GM21423 (cell line): ENCODE results near the gene COL25A1.
"Not testable (repeated sequence)": the region's sequence is repeated elsewhere in the genome, so short reads cannot be mapped to it uniquely, and the experiment has no call there.

Experiments
- ATAC-seq: cut with Tn5 transposase; IDR thresholded peaks from one replicate; pipeline ENCODE4 v1.9.1; 2021; ENCODE audit warnings: mild to moderate bottlenecking, moderate library complexity; ENCODE audit not compliant: unreplicated experiment

COL25A1 gene

DNA sequence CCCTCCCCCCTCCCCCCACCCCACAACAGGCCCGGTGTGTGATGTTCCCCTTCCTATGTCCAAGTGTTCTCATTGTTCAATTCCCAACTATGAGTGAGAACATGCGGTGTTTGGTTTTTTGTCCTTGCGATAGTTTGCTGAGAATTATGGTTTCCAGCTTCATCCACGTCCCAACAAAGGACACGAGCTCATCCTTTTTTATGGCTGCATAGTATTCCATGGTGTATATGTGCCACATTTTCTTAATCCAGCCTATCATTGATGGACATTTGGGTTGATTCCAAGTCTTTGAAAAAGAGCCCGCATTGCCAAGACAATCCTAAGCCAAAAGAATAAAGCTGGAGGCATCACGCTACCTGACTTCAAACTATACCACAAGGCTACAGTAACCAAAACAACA is 231.8 kb downstream of the COL25A1 start:
- ATAC-seq, result not testable (repeated sequence)

GRCh38 chr4:109067508-109068235 is 234.8 kb downstream of the COL25A1 start:
- no peak for ATAC-seq

GRCh38 chr4:109065006-109065405 is 237.5 kb downstream of the COL25A1 start:
- no peak for ATAC-seq

GRCh38 chr4:109053257-109053656 is 249.2 kb downstream of the COL25A1 start:
- ATAC-seq, result no peak

GRCh38 chr4:109052821-109053220 is 249.6 kb downstream of the COL25A1 start:
- ATAC-seq, result no peak

DNA sequence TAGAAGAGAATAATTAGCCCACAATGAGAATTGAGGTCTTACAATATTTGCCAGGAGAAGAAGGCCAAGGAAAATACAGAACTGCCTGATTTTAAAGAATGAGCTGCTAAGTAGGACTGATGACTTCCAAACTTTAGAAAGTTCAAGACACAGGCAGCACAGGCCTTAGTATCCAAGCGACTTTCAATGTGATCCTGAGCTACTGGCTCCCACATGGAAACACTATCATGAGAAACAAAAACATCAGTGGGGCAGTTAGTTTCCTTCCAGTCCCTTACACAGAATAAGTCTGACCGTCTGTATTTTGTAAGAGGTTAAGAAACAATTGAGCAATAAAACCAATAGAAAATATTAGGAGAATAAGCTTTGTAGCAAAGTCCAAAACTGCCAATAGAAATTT is 251.4 kb downstream of the COL25A1 start:
- ATAC-seq, result no peak

GRCh38 chr4:109049926-109050325 is 252.5 kb downstream of the COL25A1 start:
- no peak for ATAC-seq

DNA sequence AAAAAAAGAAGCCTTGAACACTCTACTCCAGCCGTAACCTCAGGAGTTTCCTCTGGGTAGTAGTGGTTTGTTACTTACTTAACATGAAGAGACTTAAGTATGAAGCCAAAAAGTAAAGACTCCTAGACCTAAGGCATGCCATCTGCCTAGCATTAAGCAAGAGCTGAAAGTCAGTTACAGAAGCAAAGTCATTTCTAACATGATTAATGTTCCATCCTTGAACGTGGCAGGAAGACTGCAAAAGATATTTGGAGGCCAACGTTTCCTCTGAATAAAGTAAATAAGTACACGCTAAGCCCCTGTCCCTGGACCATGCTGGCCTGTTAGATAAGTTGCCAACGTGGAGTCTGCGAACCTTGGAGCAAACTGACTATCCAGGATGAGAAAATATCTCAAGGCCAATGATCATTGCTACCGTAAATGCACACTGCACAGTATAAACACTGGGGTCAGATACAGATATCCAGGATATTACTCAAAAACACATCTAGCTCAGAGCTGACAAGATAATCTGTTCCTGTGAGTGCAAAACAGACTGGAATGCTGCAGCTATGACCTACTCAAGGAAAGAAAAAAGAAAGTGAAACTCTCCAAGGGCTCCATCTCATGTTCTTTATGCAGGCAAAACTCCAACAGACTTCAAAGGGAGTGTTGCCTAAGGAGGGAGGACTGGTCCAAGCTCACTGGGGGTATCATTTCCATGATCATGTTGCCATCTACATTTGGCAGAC is 255.8 kb downstream of the COL25A1 start:
- ATAC-seq, result no peak

GRCh38 chr4:109044431-109044830 is 258.0 kb downstream of the COL25A1 start:
- no peak for ATAC-seq

DNA sequence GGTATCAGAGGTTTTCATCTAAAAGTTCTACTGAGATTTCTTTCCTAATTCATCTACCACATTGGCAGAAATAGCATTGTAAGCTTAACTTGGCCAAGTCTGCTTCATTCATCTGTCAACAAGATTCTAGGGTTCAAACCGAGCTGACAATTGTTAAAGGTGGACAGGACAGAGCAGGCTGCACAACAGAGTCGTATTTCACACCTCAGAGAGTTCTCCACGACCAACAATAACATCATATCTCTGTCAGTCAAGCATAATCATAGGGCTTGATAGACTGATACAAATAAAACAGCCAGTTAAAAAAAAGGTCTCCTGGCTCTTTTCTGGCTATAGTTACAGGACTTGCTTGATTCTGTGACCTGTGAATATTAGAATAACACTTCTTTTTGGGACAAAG is 259.2 kb downstream of the COL25A1 start:
- ATAC-seq, result no peak

DNA sequence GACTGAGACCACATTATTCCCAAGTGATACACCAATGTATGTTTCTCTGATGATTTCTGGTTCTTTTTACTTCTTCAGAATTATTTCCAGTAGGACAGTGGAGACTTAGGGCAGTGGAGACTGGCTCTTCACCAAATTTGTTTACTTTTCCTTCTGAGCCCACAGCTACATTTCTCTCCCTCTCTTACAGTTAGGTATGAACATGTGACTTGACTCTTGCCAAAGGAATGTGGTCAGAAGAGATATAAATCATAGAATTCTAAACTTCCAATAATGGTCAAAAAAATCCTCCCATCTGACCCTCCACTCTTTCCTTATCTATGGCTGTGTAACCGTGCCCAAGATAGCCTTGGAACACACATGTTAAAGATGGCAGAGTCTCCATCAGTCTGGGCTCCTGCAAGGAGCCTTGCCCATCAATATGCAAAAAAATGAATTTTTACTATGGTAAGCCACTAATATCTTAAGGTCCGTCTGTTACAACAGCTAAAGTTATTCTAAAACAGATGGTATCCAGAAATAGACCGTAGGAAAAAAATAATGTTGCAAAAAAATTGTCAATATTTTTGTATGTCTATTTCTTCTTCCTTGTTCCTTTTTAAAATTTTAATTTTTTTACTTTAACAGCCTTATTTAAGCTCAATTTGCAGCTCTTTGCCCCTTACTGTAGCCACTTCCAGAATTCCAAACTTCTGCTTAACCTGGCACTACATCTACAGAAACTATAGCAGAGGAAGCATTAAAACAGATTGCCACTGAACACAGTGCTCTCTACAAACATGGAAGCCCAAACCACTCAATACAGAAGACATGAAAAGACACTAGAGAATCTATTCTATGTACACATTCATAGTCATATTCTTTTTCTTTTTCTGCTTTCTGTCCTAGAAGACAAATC is 260.7 kb downstream of the COL25A1 start:
- ATAC-seq, result no peak

DNA sequence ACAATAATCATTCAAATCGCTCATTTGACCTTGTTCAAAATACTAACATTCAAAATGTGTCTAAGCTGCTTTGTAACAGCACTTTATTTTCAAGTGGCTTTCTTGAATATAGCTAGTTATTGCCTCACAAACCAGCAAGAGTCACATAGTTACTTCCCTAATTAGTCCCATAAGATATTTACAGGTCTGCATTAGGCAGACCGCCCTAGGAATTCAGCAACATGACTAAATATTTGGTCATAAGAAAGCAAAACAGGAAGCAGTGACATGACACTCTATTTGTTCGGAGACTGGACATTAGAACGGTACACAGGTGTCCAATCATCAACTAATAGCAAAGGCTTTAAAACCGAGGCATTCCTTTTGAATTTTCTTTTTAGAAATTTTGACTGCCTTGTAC is 262.0 kb downstream of the COL25A1 start:
- ATAC-seq, result no peak

- ATAC-seq, result no peak
Observed at GRCh38 chr4:109037026-109037425, 265.4 kb downstream of the COL25A1 start.

DNA sequence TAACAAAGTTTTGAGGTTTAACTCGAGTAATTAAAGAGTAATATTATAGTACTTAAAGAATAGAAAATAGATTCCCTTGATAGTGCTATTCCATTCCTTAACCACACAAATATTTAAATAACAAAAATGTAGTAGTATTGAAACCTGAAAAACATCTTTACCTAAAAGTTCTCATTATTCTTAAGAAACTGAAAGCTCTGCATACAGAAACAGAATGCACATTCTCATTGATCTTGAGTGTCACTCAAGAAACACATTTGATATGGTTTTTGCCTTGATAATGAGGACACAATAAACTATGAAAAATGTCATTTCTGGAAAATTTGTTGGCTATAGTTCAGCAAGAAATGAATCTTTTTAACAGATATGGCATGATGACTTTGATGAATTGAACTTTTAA is 268.5 kb downstream of the COL25A1 start:
- no peak for ATAC-seq

GRCh38 chr4:109032671-109033070 is 269.8 kb downstream of the COL25A1 start:
- no peak for ATAC-seq

- ATAC-seq, result no peak
Observed at GRCh38 chr4:109029987-109030386, 272.5 kb downstream of the COL25A1 start.

DNA sequence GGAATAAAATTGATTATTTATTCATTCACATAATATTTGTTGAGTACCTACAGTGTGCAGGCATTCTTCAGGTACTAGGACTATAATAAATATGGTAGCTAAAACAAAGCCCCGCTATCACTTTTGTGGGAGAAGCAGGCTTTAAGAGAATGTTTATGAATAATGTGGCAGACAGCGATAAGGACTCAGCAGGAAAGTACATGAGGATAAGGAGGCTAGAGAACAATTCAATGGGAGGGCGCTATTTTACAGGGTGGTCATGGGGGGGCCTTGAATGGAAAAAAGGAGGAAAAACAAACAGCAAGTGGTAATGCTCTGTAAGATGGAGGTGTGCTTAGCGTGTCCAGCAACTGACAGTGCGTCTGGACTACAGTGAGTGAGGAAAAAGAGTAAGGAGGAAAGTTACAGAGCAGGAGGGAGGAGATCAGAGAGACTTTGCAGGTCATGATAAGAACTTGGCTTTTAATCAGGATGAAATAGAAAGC is 275.4 kb downstream of the COL25A1 start:
- ATAC-seq, result no peak

DNA sequence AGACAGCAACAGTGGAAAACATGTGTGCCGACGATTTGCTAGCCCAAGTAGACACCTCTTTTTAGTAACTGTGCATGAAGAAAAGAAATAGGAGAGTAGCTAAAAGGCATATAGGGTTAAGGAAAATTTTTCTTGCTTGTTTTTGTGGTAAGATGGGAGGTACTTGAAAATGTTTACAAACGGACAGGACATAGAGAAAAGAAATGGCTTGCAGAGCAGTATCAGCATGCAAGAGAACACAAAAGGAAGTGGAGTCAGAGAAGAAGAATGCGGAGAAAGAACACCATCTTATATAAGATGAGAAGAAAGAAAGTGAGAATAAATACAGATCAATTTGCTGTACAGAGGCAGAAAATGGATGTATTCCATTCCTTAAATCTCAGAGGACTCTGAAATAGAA is 275.9 kb downstream of the COL25A1 start:
- ATAC-seq, result no peak

- ATAC-seq, result no peak
Observed at GRCh38 chr4:109025471-109026076, 276.9 kb downstream of the COL25A1 start.

GRCh38 chr4:109022961-109023360 is 279.5 kb downstream of the COL25A1 start:
- ATAC-seq, result no peak

- not testable (repeated sequence) for ATAC-seq
Observed at GRCh38 chr4:109021630-109022029, 280.8 kb downstream of the COL25A1 start.
